GM19372 (cell line): ENCODE measurements around the gene S1PR3.

ENCODE experiments used
- ATAC-seq: cut with Tn5 transposase; IDR thresholded peaks from one replicate; pipeline ENCODE4 v1.9.1; 2021; ENCODE audit warnings: mild to moderate bottlenecking, low read depth, moderate library complexity; ENCODE audit not compliant: unreplicated experiment

Gene S1PR3

GRCh38 chr9:89006267-89006666, 15.0 kb downstream of the S1PR3 start:
- ATAC-seq, result no peak

- ATAC-seq, result no peak
These were observed 16.0 kb downstream of the S1PR3 start for GRCh38 chr9:89006996-89007967.

GRCh38 chr9:89008055-89008743, 16.9 kb downstream of the S1PR3 start:
- ATAC-seq, result no peak

- no peak for ATAC-seq
These were observed 17.7 kb downstream of the S1PR3 start for GRCh38 chr9:89008744-89009545.

GRCh38 chr9:89009546-89009840, 18.2 kb downstream of the S1PR3 start:
- no peak for ATAC-seq

DNA sequence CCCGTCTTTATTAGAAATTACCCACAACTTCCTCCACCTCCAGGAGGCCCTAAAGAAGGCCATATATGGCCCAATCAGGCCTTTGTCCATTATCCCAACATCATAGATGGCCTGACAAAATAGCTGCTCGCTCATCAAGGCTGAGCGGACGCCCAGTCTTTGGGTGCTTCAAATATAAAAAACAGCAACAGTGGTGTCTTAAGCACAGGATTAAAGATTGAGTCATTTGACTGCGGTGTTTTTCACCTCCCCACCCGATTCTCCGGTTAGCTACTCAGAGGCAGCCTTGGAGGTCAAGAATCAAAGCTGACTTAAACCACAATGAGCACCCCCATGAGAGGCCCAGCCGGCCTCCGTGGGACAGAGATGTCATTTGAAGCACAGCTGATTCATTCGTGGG, 18.8 kb downstream of the S1PR3 start:
- ATAC-seq, result no peak

DNA sequence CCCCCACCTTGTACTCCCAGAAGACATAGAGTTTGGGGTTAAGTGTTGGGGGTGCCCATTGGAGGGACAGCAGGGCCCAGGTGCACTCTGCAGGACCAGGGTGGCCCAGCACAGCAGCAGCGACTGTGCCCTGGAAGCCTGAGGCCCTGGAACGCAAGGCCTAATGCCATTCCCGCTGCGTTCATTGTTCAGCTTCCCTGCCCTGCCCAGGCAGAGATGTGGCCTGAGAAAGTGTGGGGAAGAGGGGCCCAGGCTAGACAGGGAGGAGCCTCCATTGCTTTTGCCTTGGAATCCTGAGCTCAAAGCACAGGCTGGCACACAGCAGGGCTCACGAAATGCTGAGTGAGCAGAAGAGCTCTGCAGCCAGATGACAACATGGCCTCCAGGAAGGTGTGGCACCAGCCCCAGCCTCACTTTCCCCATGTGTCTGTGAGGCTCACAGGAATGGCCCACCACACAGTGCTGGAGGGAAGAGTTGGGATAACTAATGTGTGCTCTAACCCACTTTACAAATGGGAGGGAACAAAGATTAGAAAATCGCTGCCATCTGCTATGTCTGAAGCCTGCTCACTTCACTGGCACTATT, 19.4 kb downstream of the S1PR3 start:
- no peak for ATAC-seq

GRCh38 chr9:89011683-89012082, 20.4 kb downstream of the S1PR3 start:
- no peak for ATAC-seq

- no peak for ATAC-seq
These were observed 21.2 kb downstream of the S1PR3 start for GRCh38 chr9:89012294-89013042.

- ATAC-seq, result no peak
These were observed 22.4 kb downstream of the S1PR3 start for GRCh38 chr9:89013660-89014059.

DNA sequence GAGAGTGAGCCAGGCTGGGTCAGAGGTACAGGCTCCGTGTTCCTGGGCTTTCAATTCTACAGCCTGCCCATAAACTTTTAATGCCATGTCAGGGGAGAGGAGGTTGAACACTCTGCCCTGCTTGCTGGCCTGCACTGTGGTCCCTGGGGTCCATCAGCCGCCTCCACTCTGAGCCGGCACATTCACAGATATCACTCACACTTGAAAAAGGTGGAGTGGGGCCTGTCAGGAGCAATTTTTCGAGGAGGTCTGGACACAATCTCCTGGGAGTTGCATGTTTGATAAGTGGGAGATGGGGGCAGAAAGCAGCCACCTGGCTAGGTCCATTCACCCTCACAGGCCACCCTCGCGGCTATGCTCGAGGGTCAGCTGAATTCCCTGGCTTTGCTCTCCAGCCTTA, 22.9 kb downstream of the S1PR3 start:
- ATAC-seq, result no peak

DNA sequence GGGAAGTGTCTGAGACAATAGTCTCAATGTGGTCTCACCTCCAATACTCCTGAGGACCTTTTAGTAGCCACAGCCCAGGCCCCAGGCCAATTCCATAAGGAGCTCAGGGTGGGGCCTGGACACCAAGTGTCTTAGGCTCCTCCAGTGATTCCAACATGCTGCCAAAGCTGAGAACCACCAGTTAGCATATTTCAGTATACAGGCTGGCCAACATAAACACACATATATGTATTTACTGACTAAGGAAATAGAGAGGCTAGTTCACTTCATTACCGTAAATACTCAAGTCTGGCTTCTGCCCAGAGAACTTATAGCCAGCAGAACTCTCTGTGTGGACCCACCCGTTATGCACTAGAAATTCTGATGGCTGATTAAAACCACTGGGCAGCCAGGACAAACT, 24.1 kb downstream of the S1PR3 start:
- ATAC-seq, result no peak

DNA sequence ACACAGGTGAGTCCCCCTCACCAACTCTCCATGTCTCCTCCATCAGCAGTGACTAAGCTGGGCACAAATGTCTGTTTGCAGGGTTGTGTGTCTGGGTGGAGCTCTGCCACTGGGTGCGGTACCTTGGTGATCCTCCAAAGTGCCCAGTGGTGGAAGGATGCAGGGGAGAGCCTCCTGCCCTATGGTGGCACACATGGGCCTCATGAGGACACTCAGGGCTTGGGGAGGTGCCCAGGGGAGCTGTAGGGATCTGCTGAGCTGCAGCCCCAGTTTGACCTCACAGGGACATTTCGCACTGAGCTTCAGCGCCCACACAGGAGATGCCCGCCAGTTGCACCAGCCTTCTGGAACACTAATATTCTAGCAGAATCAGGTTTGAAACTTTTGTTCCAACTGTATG, 29.5 kb downstream of the S1PR3 start:
- ATAC-seq, result no peak

GRCh38 chr9:89021154-89021803, 30.0 kb downstream of the S1PR3 start:
- ATAC-seq, result no peak

GRCh38 chr9:89022001-89022759, 30.9 kb downstream of the S1PR3 start:
- ATAC-seq, result no peak

DNA sequence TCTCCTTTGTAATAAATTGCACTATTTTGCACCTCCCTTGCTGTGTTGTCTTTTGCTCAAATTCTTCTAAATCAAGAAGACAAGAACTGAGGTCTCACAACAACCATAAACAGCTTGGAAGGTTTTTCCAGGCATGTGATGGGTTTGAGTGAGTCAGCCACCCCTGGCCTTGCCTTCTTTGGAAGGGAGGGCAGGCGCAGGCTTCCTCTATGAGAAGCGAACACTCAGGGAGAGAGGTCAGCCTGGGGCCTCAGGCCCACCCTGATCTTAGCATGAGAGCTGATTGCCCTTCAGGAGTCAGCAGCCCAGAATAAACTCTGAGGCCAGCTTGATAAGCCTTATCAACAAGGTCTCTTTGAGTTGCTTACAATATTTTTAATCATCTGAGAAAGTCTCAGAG, 31.6 kb downstream of the S1PR3 start:
- ATAC-seq, result no peak

GRCh38 chr9:89023740-89024139, 32.5 kb downstream of the S1PR3 start:
- ATAC-seq, result no peak

- no peak for ATAC-seq
These were observed 33.5 kb downstream of the S1PR3 start for GRCh38 chr9:89024727-89025126.

DNA sequence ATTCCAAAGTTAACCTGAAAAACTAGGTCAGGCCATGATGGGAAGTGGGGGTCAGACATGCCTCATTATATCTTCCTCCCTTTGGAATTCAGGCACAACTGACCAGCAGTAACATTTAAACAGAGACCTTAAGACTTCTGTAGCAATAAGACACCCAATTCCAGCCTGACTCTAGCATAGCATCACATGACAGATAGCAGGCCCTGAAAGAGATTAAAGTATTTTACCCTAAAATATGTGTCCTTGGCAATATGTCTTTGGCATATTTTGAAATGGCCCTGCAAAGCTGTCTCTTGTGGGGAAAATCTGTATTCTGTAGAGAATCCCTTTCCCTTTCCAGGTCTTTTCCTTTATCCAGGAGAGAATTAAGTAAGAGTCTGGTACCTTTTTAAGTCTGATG, 34.3 kb downstream of the S1PR3 start:
- ATAC-seq, result no peak
